ENCODE measurements around the gene CTRB1.

The CTRB1 gene

DNA sequence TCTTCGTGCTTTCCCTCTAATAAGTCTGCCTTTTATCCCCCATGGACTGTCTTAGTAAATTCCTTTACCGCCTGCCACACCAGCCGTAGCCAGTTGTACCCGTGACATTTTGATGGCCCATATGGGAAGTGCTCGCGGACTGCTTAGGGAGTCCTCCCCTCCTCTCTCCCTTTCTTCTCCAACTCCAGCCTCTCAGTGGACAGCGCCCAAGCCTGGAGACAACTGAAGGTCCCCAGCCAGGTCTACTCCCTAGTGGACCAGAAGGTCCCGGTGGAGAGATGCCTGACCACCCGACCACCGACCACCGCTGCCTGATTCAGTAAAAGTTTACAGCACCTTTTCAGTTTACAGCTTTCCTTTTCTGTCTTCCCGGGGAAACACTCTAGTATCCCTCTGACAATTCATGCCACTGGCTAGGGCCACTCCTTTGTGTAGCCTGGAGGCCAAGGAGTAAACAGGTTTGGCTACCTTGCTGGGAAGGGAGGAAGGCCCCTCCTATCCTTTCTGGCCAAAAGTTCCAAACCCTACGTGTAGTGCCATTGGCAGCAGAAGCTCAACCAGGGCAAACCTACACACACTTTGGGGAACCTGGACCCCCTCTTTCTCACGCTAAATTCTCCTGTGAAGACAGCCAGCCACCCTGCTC lies 29.8 kb upstream of the CTRB1 start:
- TF ChIP-seq, protein P1, sequence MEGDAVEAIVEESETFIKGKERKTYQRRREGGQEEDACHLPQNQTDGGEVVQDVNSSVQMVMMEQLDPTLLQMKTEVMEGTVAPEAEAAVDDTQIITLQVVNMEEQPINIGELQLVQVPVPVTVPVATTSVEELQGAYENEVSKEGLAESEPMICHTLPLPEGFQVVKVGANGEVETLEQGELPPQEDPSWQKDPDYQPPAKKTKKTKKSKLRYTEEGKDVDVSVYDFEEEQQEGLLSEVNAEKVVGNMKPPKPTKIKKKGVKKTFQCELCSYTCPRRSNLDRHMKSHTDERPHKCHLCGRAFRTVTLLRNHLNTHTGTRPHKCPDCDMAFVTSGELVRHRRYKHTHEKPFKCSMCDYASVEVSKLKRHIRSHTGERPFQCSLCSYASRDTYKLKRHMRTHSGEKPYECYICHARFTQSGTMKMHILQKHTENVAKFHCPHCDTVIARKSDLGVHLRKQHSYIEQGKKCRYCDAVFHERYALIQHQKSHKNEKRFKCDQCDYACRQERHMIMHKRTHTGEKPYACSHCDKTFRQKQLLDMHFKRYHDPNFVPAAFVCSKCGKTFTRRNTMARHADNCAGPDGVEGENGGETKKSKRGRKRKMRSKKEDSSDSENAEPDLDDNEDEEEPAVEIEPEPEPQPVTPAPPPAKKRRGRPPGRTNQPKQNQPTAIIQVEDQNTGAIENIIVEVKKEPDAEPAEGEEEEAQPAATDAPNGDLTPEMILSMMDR (IDR thresholded peaks at IDR 0.05), result no peak

DNA sequence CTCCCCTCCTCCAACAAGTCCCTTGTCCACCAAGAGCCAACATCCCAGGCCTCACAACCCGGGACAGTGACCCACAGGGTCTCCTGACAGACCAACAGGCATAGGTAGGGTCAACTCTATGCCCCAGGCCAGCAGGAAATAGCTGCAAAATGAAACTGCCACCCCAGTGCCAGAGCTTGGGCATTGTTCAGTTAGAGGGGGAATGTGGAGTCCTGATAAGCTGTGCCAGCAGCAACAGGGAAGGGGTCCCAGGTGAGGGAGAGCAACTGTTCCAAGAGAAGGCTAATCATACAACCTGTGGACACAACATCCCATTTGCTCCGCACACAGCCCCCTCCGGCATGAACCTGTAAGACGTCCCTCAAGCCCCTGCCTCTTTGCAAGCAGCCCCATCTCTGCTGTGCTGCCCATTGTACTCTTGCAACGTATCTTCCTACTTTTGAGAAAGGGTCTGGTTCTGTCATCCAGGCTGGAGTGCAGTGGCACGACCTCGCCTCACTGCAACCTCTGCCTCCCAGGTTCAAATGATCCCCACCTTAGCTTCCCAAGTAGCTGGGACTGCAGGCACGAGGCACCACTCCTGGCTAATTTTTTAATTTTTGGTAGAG lies 29.0 kb upstream of the CTRB1 start:
- TF ChIP-seq, protein P1 (IDR thresholded peaks at IDR 0.05), result no peak

DNA sequence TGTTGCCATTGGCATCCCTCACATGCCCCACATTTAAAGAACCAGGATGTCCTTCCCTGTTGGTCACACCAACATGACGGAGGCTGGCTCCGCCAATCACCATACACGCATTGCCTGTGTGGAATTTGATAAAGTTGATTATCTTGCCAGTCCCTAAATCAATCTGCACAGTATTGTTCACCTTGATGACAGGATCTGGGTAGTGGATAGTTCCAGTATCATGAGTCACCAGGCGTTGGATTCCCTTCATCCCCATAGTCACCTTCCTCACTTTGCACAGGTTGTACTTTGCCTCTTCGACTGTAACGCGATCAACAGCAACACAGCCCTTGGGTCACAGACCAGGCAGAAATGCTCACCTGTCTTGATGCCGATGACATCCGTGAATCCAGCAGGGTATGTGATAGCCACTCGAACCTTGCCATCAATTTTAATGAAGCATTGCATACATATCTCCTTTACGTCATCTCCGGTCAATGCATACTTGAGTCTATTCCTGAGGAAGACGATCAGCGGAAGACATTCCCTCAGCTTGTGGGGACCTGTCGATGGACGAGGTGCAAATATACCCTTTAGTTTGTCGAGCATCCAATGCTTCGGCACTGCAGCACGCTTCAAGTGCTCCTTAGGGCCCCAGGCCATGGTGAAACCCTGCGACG lies 26.1 kb upstream of the CTRB1 start:
- TF ChIP-seq, protein P1 (IDR thresholded peaks at IDR 0.05), result no peak

DNA sequence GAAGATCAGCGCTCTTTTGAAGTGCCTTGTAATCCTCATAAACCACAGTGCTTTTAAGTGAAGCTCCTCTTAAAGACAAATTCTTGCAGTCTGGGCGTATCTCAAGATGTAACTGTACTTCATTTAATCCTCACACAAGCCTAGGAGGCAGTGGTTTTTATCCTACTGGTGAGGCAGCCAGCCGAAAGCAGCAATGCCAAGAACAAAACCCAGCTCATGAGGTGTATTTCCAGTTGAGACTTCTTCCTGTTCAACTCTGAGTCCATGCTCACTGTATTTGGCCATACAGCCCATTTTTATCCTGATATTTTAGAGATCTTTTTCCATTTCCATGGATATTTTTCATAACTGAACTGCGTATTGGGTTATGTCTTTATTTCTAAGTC lies 25.5 kb upstream of the CTRB1 start:
- TF ChIP-seq, protein P1 (IDR thresholded peaks at IDR 0.05), result no peak

DNA sequence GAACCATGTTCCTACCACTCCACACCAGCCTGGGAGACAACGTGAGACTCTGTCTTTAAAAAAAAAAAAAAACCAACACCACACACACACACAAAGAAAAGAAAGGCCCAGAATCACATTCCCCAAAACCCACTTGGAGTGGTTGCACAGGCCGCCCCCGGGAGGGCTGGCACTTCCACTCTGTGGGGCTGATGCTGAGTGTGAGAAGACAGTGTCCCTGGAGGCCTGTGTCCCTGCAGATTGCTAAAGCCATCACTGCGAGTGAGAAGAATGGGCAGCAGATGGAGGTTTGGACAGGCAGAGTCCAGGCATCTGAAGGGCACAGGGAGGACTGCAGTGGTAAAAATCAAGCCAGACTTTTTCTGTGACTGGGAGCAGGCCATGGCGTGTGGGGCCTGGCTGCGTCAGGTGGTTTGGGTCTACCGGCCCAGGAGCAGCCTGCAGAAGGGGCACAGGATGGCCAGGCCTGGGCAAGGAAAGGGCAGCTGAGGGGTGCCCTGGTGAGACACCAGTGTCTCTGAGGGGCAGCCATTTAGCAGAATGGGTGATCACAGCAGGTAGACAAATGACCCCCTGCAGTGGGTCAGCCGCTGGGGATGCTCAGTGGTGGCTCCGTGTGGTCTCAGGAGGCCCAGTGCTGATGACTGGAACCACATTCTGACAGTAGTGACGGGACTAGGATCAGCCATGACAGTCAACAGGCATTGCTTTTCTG lies 24.9 kb upstream of the CTRB1 start:
- TF ChIP-seq, protein P1 (IDR thresholded peaks at IDR 0.05), result no peak

DNA sequence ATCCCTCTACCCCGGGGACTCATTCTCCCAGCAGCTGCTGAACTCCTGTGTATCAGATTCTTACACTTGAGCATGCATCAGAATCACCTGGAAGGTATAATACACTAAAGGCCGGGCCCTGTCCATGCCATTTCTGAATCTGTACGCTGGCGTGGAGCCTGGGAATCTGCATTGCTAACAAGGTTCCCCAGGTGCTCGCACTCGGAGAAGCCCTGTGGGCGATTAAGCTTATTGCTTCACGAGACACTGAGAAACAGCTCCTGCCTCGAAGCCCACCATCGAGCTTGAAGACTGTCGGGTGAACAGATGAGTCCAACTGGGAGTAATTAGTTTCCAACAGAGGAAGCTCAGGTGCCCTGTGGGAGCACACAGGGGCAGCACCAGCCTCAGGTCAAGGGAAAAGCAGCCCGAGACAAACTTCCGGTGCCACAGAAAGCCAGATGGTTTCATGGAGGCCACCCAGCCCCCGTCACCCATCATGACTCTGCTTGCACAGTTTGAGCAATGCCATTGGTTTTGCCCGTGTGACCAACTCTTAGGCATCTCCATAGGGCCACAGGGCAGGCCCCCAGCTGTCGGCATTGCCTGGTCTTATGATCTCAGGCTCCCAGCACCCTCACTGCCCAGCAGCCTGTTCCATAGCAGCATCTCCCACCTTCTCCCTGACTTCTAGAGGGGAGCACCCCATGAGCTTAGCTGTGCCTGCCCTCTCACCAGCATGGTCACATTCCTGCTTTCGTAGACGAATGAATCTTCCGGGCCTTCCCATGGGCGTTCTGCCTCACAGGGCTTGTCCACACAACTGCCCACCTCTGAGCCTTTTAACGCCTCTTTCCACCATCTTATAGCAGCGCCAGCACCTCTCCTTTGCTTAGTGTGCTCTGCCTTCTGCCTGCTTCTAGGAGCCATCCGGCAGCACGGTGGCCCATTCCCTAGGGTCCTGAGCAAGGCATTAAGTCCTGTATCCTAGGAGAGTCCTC lies 22.7 kb upstream of the CTRB1 start:
- TF ChIP-seq, protein P1 (IDR thresholded peaks at IDR 0.05), result no peak

DNA sequence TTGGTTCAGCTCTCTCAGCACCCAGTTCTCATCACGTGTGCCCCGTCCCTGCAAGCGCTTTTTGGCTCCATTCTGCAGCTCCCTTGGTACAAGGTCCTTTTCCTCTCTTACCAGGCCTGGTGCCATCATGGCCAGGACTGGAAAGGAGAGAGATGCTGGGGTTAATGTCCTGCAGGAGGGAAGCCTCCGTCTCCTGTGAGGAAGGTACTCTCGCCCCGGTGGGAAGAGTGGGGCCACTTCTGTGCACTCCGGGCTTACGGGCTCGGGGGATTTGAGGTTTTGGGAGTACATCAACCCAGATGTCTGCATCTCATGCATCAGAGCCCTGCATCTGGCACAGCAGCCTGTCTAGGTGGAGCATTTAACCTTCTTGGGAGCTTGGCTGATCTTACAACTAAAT lies 22.0 kb upstream of the CTRB1 start:
- TF ChIP-seq, protein P1 (IDR thresholded peaks at IDR 0.05), result no peak

All from LNCAP (cell line).